Inflammatory macrophage (primary cell): ENCODE measurements around the gene DES.
"Not testable (repeated sequence)": the region's sequence is repeated elsewhere in the genome, so short reads cannot be mapped to it uniquely, and the experiment has no call there.

Experiments used
- DNase-seq, 2 donors: peaks; one replicate each; pipeline ENCODE4 v3.0.0-alpha.2; 2020 to 2022

DES gene

GRCh38 chr2:219400562-219400961 is 17.6 kb upstream of the DES start:
- no peak for DNase-seq

- DNase-seq: peak; percentile 75 to 76
Measured at GRCh38 chr2:219401606-219402005, 16.6 kb upstream of the DES start.

- peak; percentile 82 for DNase-seq
Measured at GRCh38 chr2:219402665-219403515, 15.3 kb upstream of the DES start.

GRCh38 chr2:219403861-219404260 is 14.3 kb upstream of the DES start:
- no peak for DNase-seq

GRCh38 chr2:219404291-219404910 is 13.8 kb upstream of the DES start:
- no peak for DNase-seq

GRCh38 chr2:219404954-219405353 is 13.2 kb upstream of the DES start:
- no peak for DNase-seq

GRCh38 chr2:219405451-219405850 is 12.7 kb upstream of the DES start:
- no peak for DNase-seq

- no peak for DNase-seq
Measured at GRCh38 chr2:219405958-219406860, 12.0 kb upstream of the DES start.

GRCh38 chr2:219406861-219407230 is 11.3 kb upstream of the DES start:
- DNase-seq: no peak

- not testable (repeated sequence) for DNase-seq
Measured at GRCh38 chr2:219407343-219407742, 10.8 kb upstream of the DES start.

GRCh38 chr2:219408204-219408603 is 10.0 kb upstream of the DES start:
- no peak for DNase-seq

GRCh38 chr2:219408631-219409030 is 9.5 kb upstream of the DES start:
- no peak for DNase-seq

- no peak for DNase-seq
Measured at GRCh38 chr2:219409619-219410018, 8.6 kb upstream of the DES start.

GRCh38 chr2:219410390-219410789 is 7.8 kb upstream of the DES start:
- DNase-seq: no peak

GRCh38 chr2:219414857-219415256 is 3.3 kb upstream of the DES start:
- no peak for DNase-seq

GRCh38 chr2:219415580-219416234 is 2.5 kb upstream of the DES start:
- no peak for DNase-seq

- DNase-seq: no peak
Measured at GRCh38 chr2:219416235-219416602, 2.0 kb upstream of the DES start.

GRCh38 chr2:219416938-219417337 is 1.2 kb upstream of the DES start:
- no peak for DNase-seq

- no peak for DNase-seq
Measured at GRCh38 chr2:219417374-219417773, 803 bp upstream of the DES start.

GRCh38 chr2:219419012-219419324 is 791 bp downstream of the DES start:
- no peak for DNase-seq

- peak in 1 of 2 donors; percentile 34 for DNase-seq
Measured at GRCh38 chr2:219419331-219420197, 1.4 kb downstream of the DES start.

GRCh38 chr2:219420687-219421086 is 2.5 kb downstream of the DES start:
- DNase-seq: no peak
